Hematopoietic multipotent progenitor cell (in vitro differentiated cells): Measurements from ENCODE around the gene TBX5. TPM values are rescaled to one million over a fixed set of nuclear protein-coding genes. Genes with fewer than 3 reads are reported as not detected.

Source experiments
- DNase-seq, 3 donors: peaks; one replicate each; pipeline ENCODE4 v3.0.0-alpha.2; 2011 to 2015; ENCODE audit warnings: low read depth in 2 of 3, low spot score in 2 of 3
- total RNA-seq: library from RNA; depleted of rRNA; stranded (reverse); fragments of >200 nt; gene quantifications from one replicate; pipeline ENCODE4 v1.2.3, GENCODE V29; 2012

The TBX5 gene
- not detected for total RNA-seq

DNA sequence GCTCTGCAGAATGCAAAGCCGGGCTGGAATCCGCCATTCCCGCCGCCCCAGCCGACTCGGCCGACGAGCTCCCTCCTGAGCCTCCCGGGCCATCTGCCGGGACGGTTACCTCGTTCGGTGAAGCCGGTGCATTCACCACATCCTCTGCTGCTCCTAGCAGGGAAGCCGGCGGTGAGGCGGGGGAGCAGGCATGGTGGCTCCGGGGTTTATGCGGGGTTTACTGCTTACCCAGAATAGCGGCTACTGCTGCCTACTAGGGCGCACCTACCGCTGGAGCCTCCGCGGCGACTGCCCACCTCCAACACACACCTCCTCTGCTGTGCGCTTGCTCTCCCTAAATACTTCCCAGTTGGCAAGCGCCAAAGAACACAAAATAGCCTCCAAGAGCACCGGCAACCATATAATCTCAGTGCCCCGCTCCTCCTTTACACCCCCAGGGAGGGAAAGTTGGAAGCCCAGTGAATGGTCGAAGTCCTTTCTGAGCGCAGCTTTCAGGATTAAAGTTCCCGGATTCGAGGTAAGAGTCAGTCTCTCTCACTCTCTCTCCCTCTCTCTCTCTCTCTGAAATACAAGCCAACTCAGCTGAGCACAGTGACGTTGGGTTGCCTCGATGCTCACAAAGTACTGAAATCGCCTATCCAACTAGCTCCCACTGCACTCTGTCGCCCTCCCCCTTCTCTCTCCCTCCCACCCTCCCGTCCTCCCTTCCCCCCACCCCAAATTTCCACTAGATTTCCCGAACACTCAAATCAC lies at the start of gene TBX5:
Gene TBX5 (minus strand): TSS at position 626 of the 753 bp plus-strand sequence. CDS start 2,246 bp downstream, outside the sequence.
- DNase-seq = no peak

DNA sequence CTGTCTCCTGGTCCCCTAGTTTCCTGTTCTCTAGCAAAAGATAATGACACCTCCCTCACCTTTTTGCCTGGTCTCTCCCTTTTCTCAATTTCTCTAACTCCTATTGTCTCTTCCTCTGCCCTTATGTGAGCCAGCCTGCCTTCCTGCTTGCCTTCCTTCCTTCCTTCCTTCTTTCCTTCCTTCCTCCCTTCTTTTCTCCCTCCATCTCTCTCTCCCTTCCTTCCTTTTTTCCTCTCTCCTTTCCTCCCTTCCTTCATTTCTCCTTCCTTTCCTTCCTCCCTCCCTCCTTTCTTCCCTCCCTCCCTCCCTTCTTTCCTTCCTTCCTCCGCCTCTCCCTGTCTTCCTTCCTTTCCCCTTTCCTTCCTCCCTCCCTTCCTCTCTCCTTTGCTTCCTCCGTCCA lies 45.7 kb upstream of the TBX5 start:
- no peak for DNase-seq

DNA sequence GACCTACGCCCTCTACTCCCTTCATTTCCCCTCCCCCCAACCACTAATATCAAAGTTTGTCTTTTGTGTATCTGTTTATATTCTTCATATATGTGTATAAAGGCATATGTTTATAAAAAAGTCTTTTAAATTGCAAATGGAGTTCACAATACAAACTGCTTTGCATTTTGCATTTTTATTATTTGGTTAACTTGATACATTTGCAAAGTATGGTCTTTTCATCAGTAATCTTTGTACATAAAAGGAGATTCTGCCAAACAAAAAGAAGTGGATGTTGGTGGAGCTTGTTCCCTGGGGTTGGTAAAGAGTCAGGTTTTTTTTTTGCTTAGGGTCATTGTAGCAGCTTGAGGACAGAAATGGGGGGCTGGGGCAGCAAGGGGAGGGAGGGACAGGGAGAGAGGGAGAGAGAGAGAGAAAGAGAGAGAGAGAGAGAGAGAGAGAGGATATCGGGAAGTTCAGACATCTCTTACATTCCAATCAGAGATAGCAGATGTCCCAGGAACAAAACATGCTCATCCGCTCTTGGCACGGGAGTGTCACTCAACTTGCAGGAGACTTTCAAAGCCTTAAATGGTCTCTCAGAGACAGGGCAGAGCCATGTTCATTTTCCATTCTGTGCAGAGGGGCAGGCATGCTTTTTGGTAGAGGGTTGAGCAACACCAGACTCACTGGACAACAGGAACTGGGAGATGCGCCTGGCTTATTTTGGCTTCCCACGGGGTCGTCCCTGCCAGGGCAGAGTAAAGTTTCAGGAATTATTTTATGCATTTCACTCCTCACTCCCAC lies 44.8 kb upstream of the TBX5 start:
- DNase-seq = no peak

DNA sequence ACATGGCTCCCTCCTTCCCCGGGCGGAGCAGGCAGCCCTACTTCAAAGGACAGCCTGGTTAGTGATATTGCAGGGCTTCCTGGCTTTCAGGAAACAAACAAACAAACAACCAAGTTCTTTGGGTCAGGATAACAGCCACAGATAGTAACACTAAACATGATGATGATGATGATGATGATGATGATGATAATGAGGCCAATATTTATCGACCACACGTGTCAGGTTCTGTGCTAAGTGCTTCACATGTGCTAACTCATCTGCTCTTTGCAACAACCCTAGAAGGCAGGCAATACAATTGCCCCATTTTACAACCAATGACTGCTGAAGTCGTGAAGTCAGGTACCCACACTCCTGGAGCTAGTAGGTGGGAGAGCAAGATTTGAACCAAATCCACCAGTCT lies 44.1 kb upstream of the TBX5 start:
- DNase-seq = no peak

DNA sequence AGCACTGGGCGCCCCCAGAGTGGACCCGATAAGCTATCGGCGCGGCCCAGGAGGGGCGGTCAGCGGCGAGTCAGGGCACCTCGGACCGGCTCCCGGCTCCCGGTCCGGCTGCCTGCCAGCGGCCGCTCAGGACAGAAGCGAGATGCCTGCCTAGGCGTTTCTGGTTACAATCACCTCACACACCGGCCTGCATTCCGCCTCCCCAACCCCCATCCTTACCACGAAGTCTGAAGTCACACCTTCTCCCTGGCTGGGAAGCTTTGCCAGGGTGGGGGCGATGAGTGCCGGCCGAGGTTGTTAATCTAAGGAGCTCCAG lies 42.6 kb upstream of the TBX5 start:
- DNase-seq = no peak

DNA sequence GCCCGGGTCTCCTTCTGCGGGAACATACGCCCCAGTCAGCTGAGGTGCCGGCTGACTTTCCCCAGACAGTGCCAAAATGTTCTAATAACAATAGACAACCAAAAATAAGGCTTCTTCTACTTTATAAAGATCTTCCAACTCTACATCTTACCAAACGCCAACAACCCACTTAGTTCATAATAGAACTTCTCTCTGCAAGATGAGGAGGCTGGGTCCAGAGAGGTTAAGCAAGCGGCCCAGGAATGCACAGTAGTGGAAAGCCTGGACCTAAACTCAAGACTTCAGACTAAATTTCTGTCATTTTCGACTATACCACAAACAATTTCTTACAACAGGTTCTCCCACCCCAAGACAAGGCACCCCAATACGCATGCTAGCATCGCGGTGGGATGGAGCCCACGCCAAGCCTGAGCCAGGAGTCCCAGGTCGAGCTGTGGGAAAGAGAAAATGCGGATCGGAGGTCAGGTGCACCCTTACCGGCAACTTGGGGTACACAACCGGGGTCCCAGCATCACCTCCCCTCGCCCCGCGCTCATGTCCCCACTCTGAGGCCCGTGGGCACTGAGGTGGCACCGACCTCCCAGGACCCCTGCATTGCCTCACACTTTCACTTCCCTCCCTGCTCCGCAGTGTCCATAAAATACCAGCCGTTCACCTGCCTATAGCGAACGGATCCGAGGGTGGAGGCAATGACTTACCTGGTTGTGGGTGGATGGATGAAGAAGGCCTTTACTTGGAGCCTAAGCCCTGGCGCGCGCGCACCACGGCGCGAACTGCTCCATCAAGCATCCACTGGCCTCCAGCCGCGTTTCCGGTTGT lies 42.1 kb upstream of the TBX5 start:
- no peak for DNase-seq

DNA sequence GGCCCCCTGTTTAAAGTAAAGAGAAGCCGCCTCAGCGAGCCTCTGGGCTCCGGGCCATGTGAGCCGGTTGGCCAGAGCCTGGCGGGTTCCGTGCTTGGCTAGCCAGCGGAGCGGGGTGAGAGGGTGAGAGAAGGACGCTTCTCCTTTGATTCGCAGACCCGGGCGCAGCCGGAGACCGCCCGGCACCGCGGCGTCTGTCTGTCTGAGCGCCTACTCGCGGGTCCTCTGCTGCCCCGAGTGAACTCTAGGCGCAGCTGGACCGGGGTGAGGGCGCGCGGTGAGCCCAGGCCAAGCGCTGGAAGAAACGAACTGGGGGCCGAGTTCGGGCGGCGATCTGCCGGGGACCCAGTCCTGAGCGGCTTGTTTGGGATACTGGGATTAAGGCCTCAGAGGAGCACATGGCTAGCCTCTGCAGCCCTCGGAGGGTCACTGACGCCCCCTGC lies 41.4 kb upstream of the TBX5 start:
- no peak for DNase-seq

DNA sequence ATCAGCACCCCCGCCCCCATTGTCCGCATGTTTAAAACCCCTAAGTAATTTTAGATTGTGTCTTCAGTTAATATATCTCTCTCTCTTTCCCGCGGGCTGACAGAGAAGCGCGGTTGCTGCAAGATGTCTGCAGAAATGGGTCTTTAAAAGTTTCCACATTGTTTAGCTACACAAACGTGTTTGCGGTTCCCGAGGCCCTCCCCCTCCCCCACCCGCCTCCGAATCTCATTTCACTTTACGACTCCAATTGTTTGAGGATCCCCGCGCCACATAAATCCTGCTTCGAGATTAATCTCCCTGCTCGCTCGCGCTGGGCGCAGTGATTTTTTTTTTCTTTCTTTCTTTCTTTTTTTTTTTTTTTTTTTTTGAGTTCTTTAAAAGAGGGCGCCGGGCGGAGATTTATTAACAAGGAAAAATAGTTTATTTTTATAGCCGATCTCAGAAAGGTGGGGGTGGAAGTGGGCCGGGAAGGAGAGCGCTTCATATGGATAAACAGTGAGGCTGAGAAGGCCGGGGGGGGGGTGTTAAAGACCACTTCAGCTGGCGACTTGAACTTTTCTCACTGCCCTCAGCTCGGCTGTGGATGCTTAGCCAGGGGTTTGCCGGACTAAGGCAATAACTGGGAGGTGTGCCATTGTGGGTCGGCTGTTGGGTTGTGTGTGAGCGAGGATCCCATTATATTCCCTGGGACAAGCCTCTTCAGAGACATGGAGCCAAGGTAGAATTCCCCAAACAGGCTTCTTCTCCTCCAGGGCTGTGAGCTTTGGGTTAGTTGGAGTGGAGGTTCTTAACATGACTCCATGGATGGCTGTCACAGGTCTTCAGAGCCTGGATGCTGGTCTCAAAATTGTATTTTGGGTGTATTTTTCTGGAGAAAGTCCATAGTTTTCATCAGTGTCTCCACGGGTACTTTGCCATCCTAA lies 39.7 kb upstream of the TBX5 start:
- DNase-seq = no peak

DNA sequence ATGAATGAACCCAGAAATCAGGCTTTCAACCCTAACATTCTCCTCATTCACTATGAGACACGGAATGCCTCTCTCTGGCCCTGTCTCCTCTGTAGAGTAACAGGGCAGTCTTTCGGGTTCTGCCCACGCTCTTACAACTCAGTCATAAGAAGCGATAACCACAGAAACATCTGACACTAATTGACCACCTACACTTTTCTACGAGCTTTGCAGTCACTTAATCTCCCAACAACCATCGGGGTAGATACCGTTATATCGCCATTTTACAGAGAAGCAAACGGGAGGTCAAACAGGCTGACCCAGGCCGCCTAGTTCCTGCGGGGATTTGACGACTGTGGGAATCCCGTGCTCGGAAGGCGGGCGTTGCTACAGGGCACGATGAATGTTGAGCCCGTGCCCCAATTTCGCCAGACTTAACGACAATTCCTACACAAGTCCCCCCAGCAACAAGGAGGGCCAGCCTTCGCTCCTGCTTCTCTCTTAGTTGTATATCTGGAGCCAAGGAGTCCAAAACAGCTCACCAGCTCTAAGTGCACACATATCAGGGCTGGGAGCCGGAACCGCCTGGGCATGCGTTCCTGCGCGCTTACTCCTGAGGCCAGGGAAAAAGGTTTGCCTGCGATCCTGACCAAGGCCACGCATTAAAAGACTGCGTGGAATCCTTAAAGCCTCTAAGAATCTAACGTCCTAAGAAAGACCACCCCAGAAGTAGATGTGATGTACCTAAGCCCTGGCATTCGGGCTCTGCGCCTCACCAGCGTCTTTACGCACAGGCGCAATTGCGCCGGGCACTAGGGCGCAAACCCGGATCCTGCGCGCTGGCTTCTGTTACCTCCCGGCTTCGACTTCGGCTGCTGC lies 38.7 kb upstream of the TBX5 start:
- DNase-seq = no peak

DNA sequence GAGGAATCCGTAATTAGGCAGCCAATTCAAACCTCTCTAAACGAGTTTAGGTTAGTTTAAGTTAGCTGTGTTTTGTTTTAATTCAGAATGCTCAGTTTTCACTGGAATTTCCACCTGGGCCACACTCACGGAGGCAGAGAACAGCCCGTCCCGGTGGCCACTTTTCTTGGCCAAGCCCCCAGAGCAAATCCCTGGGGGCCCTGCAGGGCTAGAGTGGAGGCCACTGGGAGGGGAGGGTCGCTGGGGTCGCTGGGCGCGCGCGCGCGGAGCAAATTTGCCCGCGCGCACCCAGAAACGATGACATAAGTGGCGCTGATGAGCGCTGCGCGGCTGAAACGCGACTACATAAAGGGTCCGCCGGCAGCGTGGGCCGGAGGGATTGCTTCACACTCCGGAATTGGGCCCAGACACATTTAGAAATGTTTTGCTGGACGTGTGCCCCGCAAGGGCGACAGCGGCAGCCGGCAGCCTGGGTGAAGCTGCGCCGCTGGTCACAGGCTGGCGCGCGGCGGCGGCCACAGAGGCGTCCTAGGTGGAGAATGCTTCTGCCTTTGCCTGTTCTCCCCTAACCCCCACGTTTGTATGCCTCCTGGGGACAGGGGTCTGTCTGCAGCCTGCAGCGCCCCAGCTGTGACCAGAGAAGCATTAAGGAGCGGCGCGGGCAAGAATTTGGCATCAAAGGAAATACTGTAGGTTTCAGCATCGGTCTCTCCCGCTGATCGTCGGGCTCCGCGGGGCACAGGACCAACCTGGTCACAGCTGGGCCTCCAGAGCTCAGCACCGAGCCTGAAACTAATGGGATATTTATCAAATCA lies 37.9 kb upstream of the TBX5 start:
- DNase-seq = no peak

DNA sequence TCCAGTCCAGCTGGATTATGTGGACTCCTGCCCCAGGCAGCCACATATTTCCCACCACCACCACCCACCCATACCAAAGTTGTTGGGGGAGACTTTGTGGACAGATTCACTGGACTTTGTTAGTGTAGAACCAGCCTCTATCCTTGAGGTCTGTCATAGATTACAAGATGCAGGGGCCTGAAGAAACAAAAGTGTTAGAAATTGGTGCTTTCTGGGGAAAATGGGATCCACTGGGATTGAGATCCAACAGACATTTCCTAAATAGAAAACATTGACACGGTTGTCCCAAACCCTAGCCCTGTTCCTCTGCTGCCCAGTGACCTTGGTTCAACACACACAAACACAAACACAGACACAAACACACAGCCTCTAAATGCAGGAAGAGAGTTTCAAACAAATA lies 36.6 kb upstream of the TBX5 start:
- DNase-seq = no peak

DNA sequence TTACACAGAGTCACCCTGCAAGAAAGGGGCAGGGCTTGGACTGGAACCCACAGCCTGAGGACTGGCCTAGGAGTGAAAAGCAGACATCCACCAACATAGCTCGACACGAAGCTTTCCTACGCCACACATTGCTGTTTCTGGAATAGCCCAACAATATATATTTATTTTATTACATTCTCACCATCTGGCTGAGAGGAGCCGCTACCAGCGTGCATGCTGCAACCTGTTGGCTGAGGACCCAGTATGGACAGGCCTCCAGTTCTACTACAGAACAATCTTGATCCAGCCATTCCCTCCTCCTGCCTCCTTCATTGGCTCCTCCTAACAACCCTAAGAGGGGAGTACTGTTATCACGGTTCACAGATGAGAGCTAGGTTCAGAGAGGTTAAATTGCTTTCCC lies 35.6 kb upstream of the TBX5 start:
- no peak for DNase-seq

DNA sequence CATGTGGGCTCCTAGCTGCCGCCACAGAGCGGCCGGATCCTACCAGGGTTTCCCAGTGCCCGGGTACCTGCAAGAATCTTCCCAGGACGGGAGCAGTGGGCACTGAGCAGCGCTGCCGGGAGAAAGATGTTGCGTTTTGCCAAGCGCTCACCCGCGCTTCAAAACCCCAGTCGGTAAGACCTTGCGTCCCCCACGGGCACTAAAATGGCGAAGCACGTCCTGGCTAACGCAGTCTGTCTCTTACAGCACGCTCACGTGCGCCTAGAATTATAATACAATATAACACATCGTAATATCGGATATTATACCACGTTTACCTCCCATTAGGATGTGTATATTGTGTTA lies 35.1 kb upstream of the TBX5 start:
- no peak for DNase-seq

DNA sequence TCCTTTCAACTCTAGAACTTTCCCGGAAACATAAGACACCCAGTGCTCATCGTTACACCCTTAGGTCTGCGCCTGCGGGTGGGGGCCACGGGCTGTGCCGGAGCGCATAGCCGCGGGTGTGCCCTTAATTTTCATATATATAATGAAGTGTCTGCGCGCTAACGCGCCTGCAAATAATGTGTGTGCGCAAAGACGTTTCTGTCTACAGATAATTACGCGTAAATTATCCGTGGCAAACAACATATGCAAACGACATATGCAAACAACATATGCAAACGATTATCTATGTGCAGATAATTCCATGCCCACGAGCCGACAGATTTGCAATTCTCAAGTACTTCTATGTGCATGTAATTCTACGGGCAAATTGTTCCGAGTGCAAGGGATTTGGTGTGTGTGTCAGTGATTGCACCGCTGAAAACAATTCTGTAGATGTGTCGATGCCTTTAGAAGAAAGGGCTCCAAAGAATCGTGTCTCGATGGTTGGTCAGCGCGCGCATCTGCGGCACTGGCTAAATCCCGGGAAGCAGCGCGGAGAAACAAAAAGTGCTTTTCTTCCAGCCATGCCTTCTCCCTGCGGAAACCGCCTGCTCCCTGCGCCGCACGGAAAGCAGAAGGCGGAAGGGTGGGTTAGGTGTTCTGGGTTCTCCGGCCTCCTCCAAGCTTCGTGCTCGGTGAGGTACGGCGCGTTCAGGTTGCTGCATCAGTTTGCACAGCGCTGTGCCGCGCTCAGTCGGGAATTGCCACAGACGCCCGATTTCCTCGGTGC lies 34.5 kb upstream of the TBX5 start:
- no peak for DNase-seq

DNA sequence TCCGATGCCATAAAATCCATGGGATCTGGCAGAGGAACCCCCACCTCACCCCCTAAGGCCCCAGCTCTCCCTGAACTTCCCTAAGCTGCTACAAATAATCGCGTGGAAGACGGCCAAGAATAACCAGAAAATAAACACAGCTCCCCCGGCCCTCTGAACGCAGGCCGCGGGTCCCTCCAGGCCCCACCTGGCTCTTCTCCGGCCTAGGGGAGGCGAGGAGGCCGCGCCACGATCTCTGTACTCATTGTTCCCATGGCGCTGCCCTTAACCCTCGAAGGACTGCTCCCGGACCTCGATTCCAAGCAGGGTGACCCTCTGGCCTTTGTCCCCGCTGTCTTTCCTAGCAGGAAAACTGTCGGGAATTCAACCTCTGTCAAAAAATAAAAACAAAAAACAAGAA lies 33.9 kb upstream of the TBX5 start:
- no peak for DNase-seq

DNA sequence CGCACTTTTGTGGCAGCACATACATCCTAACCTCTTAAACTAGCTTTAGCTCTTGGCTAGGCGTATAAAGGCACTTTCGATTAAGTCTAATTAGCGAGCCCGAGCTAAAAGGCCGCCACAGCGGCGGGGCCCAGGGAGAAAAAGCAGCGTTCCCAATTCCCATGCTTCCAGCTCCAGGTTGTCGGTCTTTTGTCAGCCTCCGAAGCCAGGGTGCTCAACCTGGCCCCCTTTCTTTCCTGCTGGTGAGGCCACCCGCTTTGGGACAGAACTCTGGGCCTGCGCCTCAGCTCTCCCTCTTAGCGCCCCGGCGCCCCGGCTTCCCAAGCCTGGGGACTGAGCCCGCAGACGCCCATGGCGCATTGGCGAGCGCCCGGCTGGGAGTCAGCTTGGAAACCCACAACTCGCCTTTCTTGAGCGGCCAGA lies 33.3 kb upstream of the TBX5 start:
- no peak for DNase-seq

DNA sequence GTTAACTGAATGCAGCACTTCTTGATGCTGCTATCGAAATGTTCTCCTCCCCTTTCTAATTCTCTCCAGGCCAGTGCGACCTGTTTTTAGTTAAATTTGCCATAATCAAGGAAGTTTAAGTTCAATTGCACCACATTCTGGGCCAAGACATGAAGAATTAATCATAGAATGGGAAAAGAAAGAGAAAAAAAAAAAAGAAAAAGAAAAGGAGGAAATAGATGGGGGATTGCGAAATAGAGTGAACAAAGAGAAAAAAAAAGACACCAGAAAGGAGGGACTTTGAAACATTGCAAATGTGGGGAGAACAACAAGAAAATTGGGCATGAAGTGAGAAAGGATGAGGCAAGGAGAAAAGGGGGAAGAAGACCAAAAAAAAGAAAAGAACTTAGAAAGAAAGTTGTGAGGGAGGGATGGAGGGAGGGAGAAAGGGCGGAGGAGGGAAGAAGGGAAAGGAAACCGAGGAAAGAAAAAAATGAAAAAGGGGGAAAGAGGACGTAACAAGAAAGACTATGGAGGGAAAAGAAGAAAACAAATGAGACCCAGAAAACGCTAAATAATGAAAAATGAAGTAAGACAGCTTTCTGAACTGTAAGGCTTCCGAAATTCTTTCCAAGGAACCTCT lies 32.8 kb upstream of the TBX5 start:
- DNase-seq = no peak

DNA sequence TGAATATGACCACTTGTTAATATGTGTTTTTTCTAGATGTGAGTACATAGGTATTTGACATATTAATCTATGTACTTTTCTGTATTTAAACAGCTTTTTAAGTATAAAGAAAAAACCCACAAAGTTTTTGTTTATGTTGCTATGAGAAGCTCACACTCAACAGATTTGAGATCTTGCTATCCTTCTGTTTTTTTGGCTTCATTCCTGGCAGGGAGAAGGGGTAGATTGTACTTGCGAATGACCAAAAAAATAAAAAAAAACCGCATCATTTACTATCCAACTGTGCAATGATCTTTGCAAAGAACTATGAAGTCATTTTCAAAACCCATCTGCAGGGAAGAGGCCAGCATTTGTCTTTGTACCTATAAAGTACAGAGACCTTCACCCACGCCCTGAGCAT lies 28.4 kb upstream of the TBX5 start:
- DNase-seq = no peak
